Measurements from ENCODE around the gene FOXF1. TPM values are rescaled to one million over a fixed set of nuclear protein-coding genes. Genes with fewer than 3 reads are reported as not detected.

FOXF1 gene
- total RNA-seq, 1 experiment from 2014 or later, result not detected

- in situ Hi-C loops (cut with HindIII; ENCODE audit: low sequenced_read_pairs), result no loop called here
- no peak for DNase-seq (ENCODE audit: low spot score)
Observed at GRCh38 chr16:86502856-86503748, 7.2 kb upstream of the FOXF1 start.

DNA sequence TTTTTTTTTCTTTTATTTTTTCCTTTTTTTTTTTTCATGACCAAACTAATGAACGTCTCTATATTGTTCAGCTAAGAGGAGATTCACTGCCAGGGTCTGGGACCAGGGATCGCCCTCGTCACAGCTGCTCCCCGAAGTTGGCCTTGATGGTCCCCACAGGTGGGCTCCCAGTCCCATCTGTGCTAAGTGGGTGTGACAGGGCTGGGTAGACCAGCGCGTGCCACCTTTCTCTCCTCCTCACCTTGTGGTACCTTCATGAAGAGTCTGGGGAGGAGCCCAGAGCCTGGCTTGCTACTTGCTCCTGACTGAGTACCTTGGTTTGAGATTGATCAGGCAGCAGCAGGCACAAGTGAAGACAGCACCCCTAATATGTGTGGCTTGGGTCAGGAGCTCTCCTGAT, 6.5 kb upstream of the FOXF1 start:
- DNase-seq (ENCODE audit: low spot score), result no peak
- in situ Hi-C loops (cut with HindIII; ENCODE audit: low sequenced_read_pairs), result no loop called here

- in situ Hi-C loops (cut with HindIII; ENCODE audit: low sequenced_read_pairs), result no loop called here
- no peak for DNase-seq (ENCODE audit: low spot score)
Observed at GRCh38 chr16:86504315-86505184, 5.8 kb upstream of the FOXF1 start.

DNA sequence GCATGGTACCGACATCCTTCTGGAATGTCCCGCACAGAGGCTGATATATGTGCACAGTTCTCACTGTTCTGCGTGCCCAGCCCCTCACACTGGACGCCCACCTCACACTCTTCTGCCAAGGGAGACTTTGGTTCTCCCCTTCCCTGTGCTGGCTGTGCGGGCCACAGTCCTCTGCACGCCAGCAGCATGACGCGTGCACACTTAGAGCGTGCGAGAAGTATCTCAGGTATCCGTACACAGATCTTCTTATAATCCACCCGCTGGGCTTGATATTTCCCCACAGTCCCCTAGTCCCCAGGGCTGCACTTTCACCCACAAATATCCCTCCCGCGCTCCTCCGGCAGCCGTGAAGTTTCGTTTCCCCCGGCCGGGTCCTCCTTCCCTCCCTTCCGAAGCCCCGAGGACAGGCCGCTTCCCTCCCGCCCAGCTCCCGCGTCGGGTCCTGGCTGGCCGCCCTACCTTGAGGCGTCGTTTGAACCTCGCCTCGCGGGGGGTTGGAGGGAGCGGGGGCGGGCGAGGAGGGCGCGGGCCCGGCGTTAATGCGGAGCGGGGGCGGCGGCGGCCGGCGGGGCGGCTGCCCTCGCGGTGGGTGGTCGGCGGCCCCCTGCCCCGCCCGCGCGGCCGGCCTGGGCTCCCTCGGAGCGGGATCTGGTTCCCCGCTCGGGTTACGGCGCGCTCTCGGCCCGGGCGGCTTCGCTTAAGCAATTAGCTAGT, 5.0 kb upstream of the FOXF1 start:
- in situ Hi-C loops (cut with HindIII; ENCODE audit: low sequenced_read_pairs), result no loop called here
- DNase-seq (ENCODE audit: low spot score), result no peak

GRCh38 chr16:86505899-86506864, 4.1 kb upstream of the FOXF1 start:
- no peak for DNase-seq (ENCODE audit: low spot score)
- in situ Hi-C loops (cut with HindIII; ENCODE audit: low sequenced_read_pairs), result no loop called here

- in situ Hi-C loops (cut with HindIII; ENCODE audit: low sequenced_read_pairs), result no loop called here
- no peak for DNase-seq (ENCODE audit: low spot score)
Observed at GRCh38 chr16:86507173-86508027, 2.9 kb upstream of the FOXF1 start.

- in situ Hi-C loops (cut with HindIII; ENCODE audit: low sequenced_read_pairs), result no loop called here
- no peak for DNase-seq (ENCODE audit: low spot score)
Observed at GRCh38 chr16:86508028-86508946, 2.0 kb upstream of the FOXF1 start.

GRCh38 chr16:86508947-86509758, 1.2 kb upstream of the FOXF1 start:
- DNase-seq (ENCODE audit: low spot score), result no peak
- in situ Hi-C loops (cut with HindIII; ENCODE audit: low sequenced_read_pairs), result no loop called here

- in situ Hi-C loops (cut with HindIII; ENCODE audit: low sequenced_read_pairs), result no loop called here
- DNase-seq (ENCODE audit: low spot score), result no peak
Observed at GRCh38 chr16:86509759-86510464, 415 bp upstream of the FOXF1 start.

DNA sequence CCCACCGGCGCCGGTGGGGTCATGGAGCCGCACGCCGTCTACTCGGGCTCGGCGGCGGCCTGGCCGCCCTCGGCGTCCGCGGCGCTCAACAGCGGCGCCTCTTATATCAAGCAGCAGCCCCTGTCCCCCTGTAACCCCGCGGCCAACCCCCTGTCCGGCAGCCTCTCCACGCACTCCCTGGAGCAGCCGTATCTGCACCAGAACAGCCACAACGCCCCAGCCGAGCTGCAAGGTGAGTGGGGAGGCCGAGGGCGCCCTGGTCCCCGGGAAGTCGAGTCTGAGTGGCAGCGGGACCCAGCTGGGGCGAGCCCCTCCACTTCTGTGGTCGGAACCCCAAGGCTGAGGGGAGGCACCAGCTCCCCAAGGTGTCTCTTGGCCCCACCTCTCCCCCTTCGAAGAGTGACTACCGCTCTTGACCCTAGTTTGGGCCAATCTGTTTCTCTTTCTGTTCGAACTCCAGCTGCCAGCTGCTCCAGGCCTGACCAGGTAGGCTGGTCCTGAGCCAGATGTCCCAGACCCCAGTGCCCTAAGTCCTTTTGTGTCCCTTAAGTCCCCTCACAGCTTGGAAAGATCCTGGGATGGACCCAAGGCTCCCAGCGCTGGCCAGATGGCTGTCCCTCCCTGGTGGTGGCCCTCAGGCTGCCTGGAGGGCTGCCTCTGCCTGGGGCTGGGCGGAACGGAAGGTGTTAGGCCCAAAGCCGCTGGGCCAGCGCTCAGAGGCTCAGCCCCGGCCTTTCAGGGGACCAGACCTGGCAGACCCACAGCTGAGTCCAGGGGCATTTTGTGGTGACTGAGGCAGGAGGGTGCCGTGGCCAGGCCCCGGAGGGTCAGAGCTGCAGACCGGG, 1.2 kb downstream of the FOXF1 start:
- no peak for DNase-seq (ENCODE audit: low spot score)
- in situ Hi-C loops (cut with HindIII; ENCODE audit: low sequenced_read_pairs), result no loop called here

GRCh38 chr16:86512301-86512859, 2.1 kb downstream of the FOXF1 start:
- DNase-seq (ENCODE audit: low spot score), result no peak
- in situ Hi-C loops (cut with HindIII; ENCODE audit: low sequenced_read_pairs), result no loop called here

GRCh38 chr16:86512860-86513470, 2.6 kb downstream of the FOXF1 start:
- in situ Hi-C loops (cut with HindIII; ENCODE audit: low sequenced_read_pairs), result no loop called here
- DNase-seq (ENCODE audit: low spot score), result no peak

DNA sequence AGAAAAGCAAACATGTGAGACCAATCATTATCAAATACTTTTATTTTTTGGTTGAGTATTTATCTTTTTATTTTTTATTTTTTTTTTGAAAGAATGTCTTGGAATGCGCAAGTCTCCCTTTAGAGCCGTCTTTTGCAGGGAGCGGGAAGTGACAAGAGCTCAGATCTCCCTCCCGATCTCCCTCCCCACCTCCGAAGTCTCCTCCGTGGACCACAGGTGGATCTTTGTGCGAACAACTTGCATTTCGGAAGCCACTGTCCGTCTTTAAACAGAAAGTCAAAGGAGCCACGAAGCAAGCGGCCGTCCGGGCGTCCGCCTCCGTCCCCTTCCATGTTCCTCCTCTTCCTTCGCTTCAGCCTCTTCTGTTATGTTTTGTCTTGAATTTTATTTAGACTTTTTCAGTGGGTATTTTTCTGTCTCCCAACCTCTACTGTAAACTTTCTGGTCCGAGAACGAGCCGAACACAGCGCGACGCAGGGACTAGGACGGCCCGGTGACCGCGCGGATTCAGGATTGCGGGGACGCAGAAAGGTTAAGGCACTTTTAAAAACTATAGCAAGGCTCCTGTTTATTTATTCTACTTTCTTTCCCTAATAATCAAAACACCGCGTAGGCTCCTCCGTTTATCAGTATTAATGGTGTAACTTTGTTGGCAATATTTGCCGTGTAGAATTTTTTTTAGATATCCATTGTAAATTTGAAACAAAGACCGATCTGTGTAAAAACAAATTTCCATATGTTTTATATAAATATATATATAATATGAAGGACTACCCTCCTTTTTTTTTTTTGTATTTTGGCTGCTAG, 3.3 kb downstream of the FOXF1 start:
- in situ Hi-C loops (cut with HindIII; ENCODE audit: low sequenced_read_pairs), result no loop called here

More for the DNA sequence above, 3.3 kb downstream of the FOXF1 start:
- DNase-seq (ENCODE audit: low spot score), result no peak
